CD4-positive, alpha-beta T cell treated with Interleukin-12 subunit alpha and Interleukin-12 subunit beta, for 1 hour (primary cell): ENCODE measurements around the gene SORCS2.

Experiments used
- DNase-seq: peaks from one replicate; pipeline ENCODE4 v3.0.0-alpha.2; 2020

Gene SORCS2

GRCh38 chr4:7778510-7779431, 586.4 kb downstream of the SORCS2 start:
- no peak for DNase-seq

- no peak for DNase-seq
These were observed 587.1 kb downstream of the SORCS2 start for GRCh38 chr4:7779432-7779768.

GRCh38 chr4:7780751-7781348, 588.5 kb downstream of the SORCS2 start:
- no peak for DNase-seq

- DNase-seq, result no peak
These were observed 589.0 kb downstream of the SORCS2 start for GRCh38 chr4:7781366-7781765.

GRCh38 chr4:7781993-7782392, 589.7 kb downstream of the SORCS2 start:
- DNase-seq, result no peak

- no peak for DNase-seq
These were observed 590.4 kb downstream of the SORCS2 start for GRCh38 chr4:7782783-7783182.

- no peak for DNase-seq
These were observed 591.2 kb downstream of the SORCS2 start for GRCh38 chr4:7783541-7783940.

- DNase-seq, result no peak
These were observed 592.0 kb downstream of the SORCS2 start for GRCh38 chr4:7784131-7784870.

GRCh38 chr4:7785017-7785416, 592.7 kb downstream of the SORCS2 start:
- no peak for DNase-seq

- DNase-seq, result no peak
These were observed 593.7 kb downstream of the SORCS2 start for GRCh38 chr4:7786040-7786439.

- no peak for DNase-seq
These were observed 594.2 kb downstream of the SORCS2 start for GRCh38 chr4:7786517-7786916.

- no peak for DNase-seq
These were observed 594.7 kb downstream of the SORCS2 start for GRCh38 chr4:7787067-7787466.

GRCh38 chr4:7787681-7788141, 595.4 kb downstream of the SORCS2 start:
- DNase-seq, result no peak

- DNase-seq, result no peak
These were observed 595.9 kb downstream of the SORCS2 start for GRCh38 chr4:7788193-7788592.

GRCh38 chr4:7788694-7789425, 596.5 kb downstream of the SORCS2 start:
- no peak for DNase-seq

GRCh38 chr4:7790023-7790422, 597.7 kb downstream of the SORCS2 start:
- DNase-seq, result no peak

GRCh38 chr4:7790999-7791398, 598.7 kb downstream of the SORCS2 start:
- DNase-seq, result no peak
